Activated CD4-positive, CD25-positive, alpha-beta regulatory T cell treated with anti-CD3 and anti-CD28 coated beads, Interleukin-2, amount 50 U/mL, for 24 hours (primary cell): Measurements from ENCODE around the gene FKBP1B.
"Not testable (repeated sequence)": the region's sequence is repeated elsewhere in the genome, so short reads cannot be mapped to it uniquely, and the experiment has no call there.

ENCODE experiments used
- ATAC-seq, 2 donors: fragments of 150-1000 bp; cut with Tn5 transposase; one replicate each; pipeline ENCODE4 v1.10.0; 2021; ENCODE audit warnings: mild to moderate bottlenecking in 1 of 2, moderate library complexity in 1 of 2

Gene FKBP1B

GRCh38 chr2:24022975-24023575 is 26.5 kb upstream of the FKBP1B start:
- no peak for ATAC-seq

DNA sequence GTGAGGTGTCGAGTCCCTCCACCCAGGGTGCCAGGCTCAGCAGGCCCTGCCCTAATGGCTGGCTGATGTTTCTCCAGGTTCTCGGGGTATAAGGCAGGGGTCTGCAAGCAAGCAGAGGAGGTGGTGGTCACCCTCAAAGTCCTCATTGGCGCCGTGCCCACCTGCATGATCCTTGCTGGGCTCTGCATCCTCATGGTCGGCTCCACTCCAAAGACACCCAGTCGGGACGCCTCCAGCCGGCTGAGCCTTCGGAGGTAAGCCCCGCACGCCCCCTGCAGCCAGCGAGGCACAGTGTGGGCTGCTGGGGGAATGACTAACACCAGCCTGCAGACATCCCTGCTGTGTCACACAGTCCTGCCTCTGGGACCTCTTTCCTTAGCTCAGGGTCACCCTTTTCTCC is 25.5 kb upstream of the FKBP1B start:
- no peak for ATAC-seq

- no peak for ATAC-seq
Observed at GRCh38 chr2:24024996-24025663, 24.4 kb upstream of the FKBP1B start.

- no peak for ATAC-seq
Observed at GRCh38 chr2:24026233-24026632, 23.3 kb upstream of the FKBP1B start.

GRCh38 chr2:24038786-24039499 is 10.6 kb upstream of the FKBP1B start:
- no peak for ATAC-seq

DNA sequence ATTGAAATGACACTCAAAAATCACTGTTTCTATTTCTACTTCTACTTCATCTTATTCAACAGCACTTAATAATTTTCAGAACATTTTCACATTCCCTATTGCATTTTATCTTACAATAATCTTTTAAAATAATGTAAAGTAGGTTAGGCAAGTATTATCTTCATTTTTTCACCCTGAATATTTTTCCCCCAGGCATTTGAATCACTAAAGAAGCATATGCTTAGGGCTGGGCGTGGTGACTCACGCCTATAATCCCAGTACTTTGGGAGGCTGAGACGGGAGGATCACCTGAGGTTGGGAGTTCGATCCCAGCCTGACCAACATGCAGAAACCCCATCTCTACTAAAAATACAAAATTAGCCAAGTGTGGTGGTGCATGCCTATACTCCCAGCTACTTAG is 9.0 kb upstream of the FKBP1B start:
- ATAC-seq = no peak

DNA sequence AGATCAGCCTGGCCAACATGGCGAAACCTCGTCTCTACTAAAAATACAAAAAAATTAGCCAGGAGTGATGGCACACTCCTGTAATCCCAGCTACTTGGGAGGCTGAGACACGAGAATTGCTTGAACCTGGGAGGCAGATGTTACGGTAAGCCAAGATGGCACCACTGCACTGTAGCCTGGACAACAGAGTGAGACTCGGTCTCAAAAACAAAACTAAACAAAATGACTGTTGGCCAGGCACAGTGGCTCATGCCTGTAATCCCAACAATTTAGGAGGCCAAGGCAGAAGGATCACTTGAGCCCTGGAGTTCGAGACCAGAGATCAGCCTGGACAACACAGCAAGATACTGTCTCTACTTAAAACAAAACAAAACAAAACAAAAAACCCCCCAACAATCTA is 6.4 kb upstream of the FKBP1B start:
- ATAC-seq = not testable (repeated sequence)

GRCh38 chr2:24045511-24046508 is 3.7 kb upstream of the FKBP1B start:
- ATAC-seq = no peak

GRCh38 chr2:24046599-24046929 is 3.0 kb upstream of the FKBP1B start:
- ATAC-seq = no peak

GRCh38 chr2:24046930-24047702 is 2.4 kb upstream of the FKBP1B start, which contains the start of gene WDCP:
WDCP (minus strand) TSS chr2:24047391; CDS start chr2:24039494, 7,897 bp downstream.
- ATAC-seq = peak; percentile 100

DNA sequence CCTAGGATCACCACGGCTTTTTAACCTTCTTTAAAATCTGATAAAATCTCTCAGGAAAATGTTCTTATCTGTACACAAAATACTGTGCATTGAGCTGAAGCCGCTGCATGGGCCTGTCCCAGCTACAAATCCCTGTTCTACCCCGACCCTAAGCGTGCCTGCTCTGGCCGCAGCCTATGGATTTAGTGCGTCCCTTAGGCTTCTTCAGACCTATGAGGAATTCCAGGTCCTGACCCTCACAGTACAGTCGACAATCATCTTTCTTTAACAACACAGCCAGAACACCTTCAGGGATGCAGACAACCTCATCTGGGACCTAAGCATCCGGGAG is 1.9 kb upstream of the FKBP1B start:
- ATAC-seq = no peak

DNA sequence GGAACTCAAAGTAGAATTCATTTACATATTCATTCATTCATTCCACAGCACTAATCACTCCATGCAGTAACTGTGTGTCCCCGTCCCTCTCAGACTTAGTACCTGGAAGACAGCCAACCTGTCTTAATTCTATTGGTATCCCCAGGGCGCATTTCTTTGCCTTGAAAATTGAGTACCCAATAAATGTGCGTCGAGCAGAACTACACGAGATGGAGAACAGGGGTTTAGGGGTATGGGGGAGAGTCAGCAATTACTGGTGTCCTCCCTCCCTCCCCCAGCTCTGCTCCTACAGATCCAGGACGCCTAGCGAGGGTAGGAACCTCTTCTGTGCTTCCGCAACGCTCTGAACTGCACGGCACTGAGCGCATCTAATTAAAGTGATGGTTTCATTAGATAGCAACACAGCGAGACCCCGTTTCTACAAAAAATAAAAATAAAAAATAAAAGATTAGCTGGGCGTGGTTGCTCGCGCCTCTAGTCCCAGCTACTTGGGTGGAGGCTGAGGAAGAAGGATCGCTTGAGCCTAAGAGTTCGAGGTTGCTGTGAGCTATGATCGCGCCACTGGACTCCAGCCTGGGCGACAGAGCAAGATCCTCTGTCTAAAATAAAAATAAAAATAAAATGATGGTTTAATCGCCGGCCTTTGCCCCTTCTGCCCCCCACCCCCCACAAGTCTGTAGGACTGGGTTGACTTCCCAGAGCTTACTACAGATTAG is 614 bp upstream of the FKBP1B start:
- no peak for ATAC-seq

- ATAC-seq = no peak
Observed at GRCh38 chr2:24050041-24050979, 769 bp downstream of the FKBP1B start.

- ATAC-seq = no peak
Observed at GRCh38 chr2:24051833-24052232, 2.3 kb downstream of the FKBP1B start.

- no peak for ATAC-seq
Observed at GRCh38 chr2:24052951-24053350, 3.4 kb downstream of the FKBP1B start.

- ATAC-seq = no peak
Observed at GRCh38 chr2:24054366-24055010, 4.9 kb downstream of the FKBP1B start.

GRCh38 chr2:24055750-24056149 is 6.2 kb downstream of the FKBP1B start:
- no peak for ATAC-seq

- no peak for ATAC-seq
Observed at GRCh38 chr2:24058564-24059271, 9.2 kb downstream of the FKBP1B start.

GRCh38 chr2:24065341-24065740 is 15.8 kb downstream of the FKBP1B start:
- ATAC-seq = peak; percentile 41 to 69
